B cell (primary cell): ENCODE results near the gene MYO1B. TPM values are rescaled to one million over a fixed set of nuclear protein-coding genes. Genes with fewer than 3 reads are reported as not detected.

Experiments
- ATAC-seq: fragments of 200-7000 bp; cut with Tn5 transposase; one replicate; pipeline ENCODE4 v1.10.0; 2021; ENCODE audit warnings: low read depth, mild to moderate bottlenecking, moderate number of reproducible peaks, moderate library complexity
- CTCF ChIA-PET: fragments of 350-600 bp; sonication (Branson Sonifier 250); formaldehyde crosslinking; loops from one replicate; lab custom pipeline; 2021; ENCODE audit warnings: antibody characterized with exemption, inconsistent platforms; lab: Charles Lee
- POLR2A ChIA-PET: fragments of 350-600 bp; sonication (Branson Sonifier 250); formaldehyde crosslinking; loops from one replicate; lab custom pipeline; 2021; ENCODE audit warnings: antibody characterized with exemption; lab: Charles Lee
- DNase-seq: peaks from one replicate; pipeline ENCODE4 v3.0.0; 2013
- H2AFZ ChIP-seq: 2 replicates; pipeline ENCODE4 v1.6.1; 2012; ENCODE audit warnings: mild to moderate bottlenecking, low read depth, low read length; ENCODE audit not compliant: insufficient read depth, poor library complexity, severe bottlenecking
- H3K27ac ChIP-seq, 2 donors: 1 replicate in 1 of 2; 2 replicates in 1 of 2; pipeline ENCODE4 v1.5.1; 2012 to 2013; ENCODE audit warnings: low read length in 2 of 2, mild to moderate bottlenecking in 2 of 2, moderate library complexity in 1 of 2
- H3K27me3 ChIP-seq, 4 experiments: fragments of 200-600 bp in 1 of 4; sonication (generic) in 1 of 4; replicated peaks in 1 of 4; 1 replicate in 2 of 4; 2 replicates in 2 of 4; pipeline versions ENCODE4 v1.6.1 to v1.7.0; 2013 to 2016; ENCODE audit warnings: low read length in 3 of 4, mild to moderate bottlenecking in 2 of 4, mixed read lengths in 1 of 4, moderate library complexity in 1 of 4; ENCODE audit not compliant: insufficient read depth in 4 of 4, control insufficient read depth in 3 of 4; ENCODE audit errors: control extremely low read depth in 1 of 4
- H3K36me3 ChIP-seq, 2 experiments: replicated peaks in 1 of 2; 1 replicate in 1 of 2; 2 replicates in 1 of 2; pipeline versions ENCODE4 v1.6.1 to v1.7.1; 2013; ENCODE audit warnings: low read length in 1 of 2; ENCODE audit not compliant: insufficient read depth in 2 of 2, control insufficient read depth in 1 of 2; ENCODE audit errors: control extremely low read depth in 1 of 2, extremely low read depth in 1 of 2
- H3K4me1 ChIP-seq, 2 donors: fragments of 200-600 bp in 1 of 2; sonication (generic) in 1 of 2; 1 replicate in 1 of 2; 2 replicates in 1 of 2; pipeline versions ENCODE4 v1.5.1 to v1.6.1; 2013 to 2017; ENCODE audit warnings: low read length in 2 of 2; ENCODE audit not compliant: control insufficient read depth in 2 of 2, insufficient read depth in 2 of 2
- H3K4me2 ChIP-seq: replicated peaks from 2 replicates; pipeline ENCODE3; 2012; ENCODE audit warnings: mild to moderate bottlenecking, low read depth, low read length; ENCODE audit not compliant: poor library complexity, severe bottlenecking
- H3K4me3 ChIP-seq, 5 experiments: fragments of 200-600 bp in 1 of 5; sonication (generic) in 1 of 5; 1 replicate in 3 of 5; 2 replicates in 2 of 5; pipeline versions ENCODE4 v1.5.1 to v1.7.0; 2011 to 2016; ENCODE audit warnings: low read length in 4 of 5, mild to moderate bottlenecking in 4 of 5, low read depth in 2 of 5, control low read depth in 1 of 5, moderate library complexity in 1 of 5; ENCODE audit not compliant: insufficient read depth in 1 of 5; ENCODE audit errors: control extremely low read depth in 1 of 5, extremely low read depth in 1 of 5
- H3K79me2 ChIP-seq: fragments of 200-600 bp; sonication (generic); one replicate; pipeline ENCODE4 v1.6.0; 2016; ENCODE audit warnings: low read length; ENCODE audit not compliant: control insufficient read depth, insufficient read depth
- H3K9ac ChIP-seq: fragments of 200-600 bp; sonication (generic); 2 replicates; pipeline ENCODE4 v1.6.1; 2017; ENCODE audit warnings: mild to moderate bottlenecking, low read length, moderate library complexity
- H3K9me3 ChIP-seq, 3 donors: one replicate each; pipeline versions ENCODE4 v1.6.1 to v1.7.1; 2013; ENCODE audit warnings: low read length in 2 of 3; ENCODE audit not compliant: control insufficient read depth in 2 of 3, insufficient read depth in 1 of 3; ENCODE audit errors: control extremely low read depth in 1 of 3
- H4K20me1 ChIP-seq: 2 replicates; pipeline ENCODE4 v1.6.0; 2012; ENCODE audit warnings: mild to moderate bottlenecking, low read length; ENCODE audit not compliant: insufficient read depth, control insufficient read depth, poor library complexity, severe bottlenecking
- H3K27ac Mint-ChIP-seq: one replicate; pipeline ENCODE4 v1.8.0; 2021; ENCODE audit warnings: mixed read lengths
- H3K27me3 Mint-ChIP-seq: one replicate; pipeline ENCODE4 v1.8.0; 2021; ENCODE audit warnings: mixed read lengths
- H3K4me1 Mint-ChIP-seq: one replicate; pipeline ENCODE4 v1.8.0; 2021; ENCODE audit warnings: mixed read lengths
- H3K4me3 Mint-ChIP-seq: one replicate; pipeline ENCODE4 v1.8.0; 2021; ENCODE audit warnings: mixed read lengths
- H3K9me3 Mint-ChIP-seq: one replicate; pipeline ENCODE4 v1.8.0; 2022; ENCODE audit warnings: mixed read lengths; ENCODE audit not compliant: insufficient read depth
- EZH2 ChIP-seq: IDR thresholded peaks from 2 replicates; pipeline ENCODE4 v1.6.1; 2012; ENCODE audit warnings: borderline replicate concordance, low read depth, mild to moderate bottlenecking, moderate library complexity, low read length; ENCODE audit not compliant: insufficient read depth, poor library complexity, severe bottlenecking
- WGBS: methylation state at CpG from one replicate; pipeline ENCODE4 v1.1.5; 2013; ENCODE audit warnings: missing lambda C conversion rate; ENCODE audit not compliant: insufficient coverage; 5-methylcytosine and 5-hydroxymethylcytosine counted together
- intact Hi-C: fragments of 100-400 bp; cut with micrococcal nuclease; formaldehyde crosslinking; loops from one replicate; pipeline ENCODE4 v1.10.0; 2022
- polyA plus RNA-seq: library from polyadenylated mRNA; depleted of rRNA; stranded (reverse); fragments of >200 nt; gene quantifications from 2 replicates; pipeline ENCODE4 v1.2.3, GENCODE V29; 2012
- total RNA-seq, 2 donors: library from RNA; stranded (reverse); fragments of 120-200 nt in 1 of 2; gene quantifications; 1 replicate in 1 of 2; 2 replicates in 1 of 2; pipeline versions ENCODE4 v1.2.3 to v1.2.4, GENCODE V29; 2013 to 2022
- TF ChIP-seq, protein P1 (sequence below): fragments of 200-600 bp; IDR thresholded peaks from one replicate; pipeline ENCODE4 v1.8.0; 2022; ENCODE audit warnings: antibody characterized with exemption, mild to moderate bottlenecking

The MYO1B gene
- total and polyA plus RNA-seq, 2 donors (not counting 1 experiment from before 2014, with no cell fraction given): 0.67 to 4.4 TPM

DNA sequence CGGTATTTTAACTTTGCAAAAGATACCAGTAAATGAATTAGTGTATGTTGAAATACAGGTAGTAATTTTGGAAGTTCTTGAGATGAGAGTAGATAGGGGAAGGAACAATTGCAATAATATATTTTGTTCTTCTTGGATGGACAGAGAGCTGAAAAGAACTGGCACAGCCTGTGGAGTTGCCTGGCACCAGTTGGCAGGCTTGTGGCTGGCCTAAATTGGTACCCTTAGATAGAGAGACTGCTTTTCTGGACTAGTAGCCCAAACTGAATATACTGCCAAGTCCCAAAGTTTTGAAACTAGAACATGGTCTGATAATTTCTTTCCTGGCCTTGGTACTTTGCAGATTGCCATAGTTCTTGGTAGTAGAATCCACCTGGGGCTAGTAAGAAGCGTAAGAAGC lies 26.9 kb downstream of the MYO1B start:
- peak overlapping the region; percentile 21 for H3K27ac Mint-ChIP-seq
- Histone ChIP-seq H3K79me2 (peaks cover 36% of the 10 kb centered on the region), H3K27ac (no peak overlapping the region), H2AFZ (no peak overlapping the region), H3K27me3 (no peaks in the 10 kb centered on the region), H3K4me2 (peak overlapping the region; percentile 34), H3K36me3 (no peaks in the 10 kb centered on the region), H3K4me3 (no peak overlapping the region), H3K9me3 (no peaks in the 10 kb centered on the region), H3K9ac (no peak overlapping the region), H4K20me1 (no peaks in the 10 kb centered on the region), H3K4me1 (peaks cover 54 to 62% of the 10 kb centered on the region in 2 donors)
- intact Hi-C loops: no loop called here
- H3K27me3 Mint-ChIP-seq: peaks cover 3% of the 10 kb centered on the region
- ATAC-seq: no peak
- no peak for TF ChIP-seq EZH2
- peak overlapping the region; percentile 0 for H3K4me3 Mint-ChIP-seq
- ChIA-PET CTCF (no interaction called here), POLR2A (no interaction called here)
- H3K4me1 Mint-ChIP-seq: peaks cover 58% of the 10 kb centered on the region
- WGBS: 100% methylated on average over 2 of the region's 2 CpGs
- no peaks in the 10 kb centered on the region for H3K9me3 Mint-ChIP-seq
- DNase-seq: no peak

DNA sequence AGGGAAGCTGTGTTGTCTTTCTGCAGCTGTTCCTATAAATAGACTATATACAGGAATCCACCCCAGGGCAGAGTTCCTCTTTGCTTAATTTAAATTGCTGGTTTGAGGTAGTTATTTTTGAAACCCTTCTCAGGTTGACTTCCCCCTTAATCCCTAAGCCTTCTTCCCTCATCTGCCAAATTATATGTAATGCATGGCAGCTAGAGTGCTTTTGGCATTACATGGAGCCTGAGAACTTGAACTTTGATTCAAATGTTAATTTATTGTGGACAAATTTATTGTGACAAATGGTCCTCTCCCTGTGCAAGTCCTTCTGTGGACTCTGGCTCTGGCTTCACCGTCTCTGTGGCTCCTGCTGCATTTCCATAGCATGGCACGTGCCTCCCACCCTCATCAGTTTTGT lies 29.2 kb downstream of the MYO1B start:
- Histone ChIP-seq H3K4me1 (peaks cover 54 to 70% of the 10 kb centered on the region in 2 donors), H3K27me3 (no peaks in the 10 kb centered on the region), H3K27ac (peak overlapping the region; percentile 52 to 68), H4K20me1 (no peaks in the 10 kb centered on the region), H3K9me3 (no peaks in the 10 kb centered on the region), H3K4me3 (peak overlapping the region; percentile 3 to 61 (median 30)), H3K36me3 (no peaks in the 10 kb centered on the region), H3K9ac (peak overlapping the region; percentile 52), H2AFZ (peak overlapping the region; percentile 5), H3K4me2 (peak overlapping the region; percentile 77), H3K79me2 (peaks cover 26% of the 10 kb centered on the region)
- 67% methylated on average over 1 of the region's 2 CpGs for WGBS
- H3K4me3 Mint-ChIP-seq: peak overlapping the region; percentile 72
- no peaks in the 10 kb centered on the region for H3K27me3 Mint-ChIP-seq
- peak overlapping the region; percentile 70 for H3K27ac Mint-ChIP-seq
- no peak for TF ChIP-seq EZH2
- TF ChIP-seq, protein P1, sequence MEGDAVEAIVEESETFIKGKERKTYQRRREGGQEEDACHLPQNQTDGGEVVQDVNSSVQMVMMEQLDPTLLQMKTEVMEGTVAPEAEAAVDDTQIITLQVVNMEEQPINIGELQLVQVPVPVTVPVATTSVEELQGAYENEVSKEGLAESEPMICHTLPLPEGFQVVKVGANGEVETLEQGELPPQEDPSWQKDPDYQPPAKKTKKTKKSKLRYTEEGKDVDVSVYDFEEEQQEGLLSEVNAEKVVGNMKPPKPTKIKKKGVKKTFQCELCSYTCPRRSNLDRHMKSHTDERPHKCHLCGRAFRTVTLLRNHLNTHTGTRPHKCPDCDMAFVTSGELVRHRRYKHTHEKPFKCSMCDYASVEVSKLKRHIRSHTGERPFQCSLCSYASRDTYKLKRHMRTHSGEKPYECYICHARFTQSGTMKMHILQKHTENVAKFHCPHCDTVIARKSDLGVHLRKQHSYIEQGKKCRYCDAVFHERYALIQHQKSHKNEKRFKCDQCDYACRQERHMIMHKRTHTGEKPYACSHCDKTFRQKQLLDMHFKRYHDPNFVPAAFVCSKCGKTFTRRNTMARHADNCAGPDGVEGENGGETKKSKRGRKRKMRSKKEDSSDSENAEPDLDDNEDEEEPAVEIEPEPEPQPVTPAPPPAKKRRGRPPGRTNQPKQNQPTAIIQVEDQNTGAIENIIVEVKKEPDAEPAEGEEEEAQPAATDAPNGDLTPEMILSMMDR: no peak
- ChIA-PET CTCF (no interaction called here), POLR2A (no interaction called here)
- ATAC-seq: peak; percentile 76
- intact Hi-C loops: no loop called here
- DNase-seq: peak; percentile 67
- no peaks in the 10 kb centered on the region for H3K9me3 Mint-ChIP-seq
- H3K4me1 Mint-ChIP-seq: peaks cover 67% of the 10 kb centered on the region
